Ammon's horn (tissue), 1 donor: Measurements from ENCODE around the gene POLQ.
"Not testable (repeated sequence)": the region's sequence is repeated elsewhere in the genome, so short reads cannot be mapped to it uniquely, and the experiment has no call there.

ENCODE experiments used
- DNase-seq: peaks from one replicate; pipeline ENCODE4 v3.0.0-alpha.2; 2016; ENCODE audit warnings: low spot score

Gene POLQ

DNA sequence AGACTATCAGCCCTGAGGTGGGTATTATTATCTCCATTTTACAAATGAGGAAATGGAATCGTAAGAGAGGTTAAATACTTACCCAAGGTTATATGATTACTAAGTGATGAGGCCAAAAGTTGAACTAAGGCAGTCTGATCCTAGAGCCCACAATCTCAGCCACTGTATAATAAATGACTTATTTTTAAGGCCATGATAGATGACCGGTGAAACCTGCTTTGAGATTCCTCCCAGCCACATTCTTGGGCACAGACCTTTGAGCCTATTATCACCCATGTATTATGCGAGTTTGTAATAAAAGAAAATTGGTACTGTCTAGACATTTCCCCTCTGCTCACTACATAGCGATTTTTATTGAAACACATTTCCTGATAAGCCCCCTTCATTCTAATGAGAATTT is 37.4 kb downstream of the POLQ start:
- DNase-seq, result no peak

DNA sequence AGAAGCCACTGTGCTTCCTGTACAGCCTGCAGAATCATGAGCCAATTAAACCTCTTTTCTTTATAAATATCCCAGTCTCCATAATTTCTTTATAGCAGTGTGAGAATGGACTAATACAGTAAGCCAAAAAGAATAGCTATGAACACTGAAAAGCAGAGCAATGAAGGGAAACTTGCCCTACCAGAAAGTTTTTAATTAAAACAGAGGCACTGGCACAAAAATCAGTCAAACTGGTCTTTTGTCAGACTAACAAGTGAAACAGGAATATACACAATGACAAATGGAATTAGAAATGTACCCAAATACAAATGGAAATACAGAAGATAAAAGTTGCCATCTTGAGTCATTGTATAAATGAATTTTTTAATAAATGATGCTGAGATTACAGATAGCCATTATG is 40.5 kb downstream of the POLQ start:
- no peak for DNase-seq

DNA sequence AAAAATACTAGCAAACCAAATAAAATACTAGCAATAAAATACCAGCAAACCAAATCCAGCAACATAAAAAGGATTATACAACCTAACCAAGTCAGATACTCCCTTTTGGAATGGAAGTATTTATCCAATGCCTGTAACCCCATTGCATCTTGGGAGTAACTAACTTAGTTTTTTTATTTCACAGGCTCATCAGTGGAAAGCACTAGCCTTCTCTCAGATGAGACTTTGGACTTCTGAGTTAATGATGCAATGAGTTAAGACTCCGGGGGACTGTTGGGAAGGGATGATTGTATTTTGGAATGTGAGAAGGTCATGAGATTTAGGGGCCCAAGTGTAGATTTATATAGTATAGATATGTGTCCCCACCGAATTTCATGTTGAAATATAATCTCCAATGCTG is 41.2 kb downstream of the POLQ start:
- no peak for DNase-seq

DNA sequence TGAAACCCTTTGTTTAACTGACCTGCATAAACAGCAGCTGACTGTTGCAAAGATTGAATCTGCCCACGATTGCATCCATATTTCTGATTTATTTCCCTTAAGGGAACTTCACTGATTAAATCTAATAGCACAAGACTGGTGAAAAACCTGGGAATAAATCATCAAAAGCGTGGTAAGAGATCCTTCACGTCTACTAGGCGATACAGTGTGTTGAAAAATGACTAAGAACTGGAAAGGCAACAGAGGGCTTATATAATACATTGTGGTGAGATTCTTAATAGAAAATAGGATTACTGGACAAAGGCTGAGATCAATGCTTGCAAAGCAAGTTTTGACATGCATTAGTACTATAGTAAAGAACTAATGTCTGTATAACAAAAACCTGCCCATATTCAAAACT is 49.0 kb downstream of the POLQ start:
- no peak for DNase-seq

- no peak for DNase-seq
These were observed 52.4 kb downstream of the POLQ start for GRCh38 chr3:121493431-121493830.

- DNase-seq, result no peak
These were observed 54.0 kb downstream of the POLQ start for GRCh38 chr3:121491683-121492320.

DNA sequence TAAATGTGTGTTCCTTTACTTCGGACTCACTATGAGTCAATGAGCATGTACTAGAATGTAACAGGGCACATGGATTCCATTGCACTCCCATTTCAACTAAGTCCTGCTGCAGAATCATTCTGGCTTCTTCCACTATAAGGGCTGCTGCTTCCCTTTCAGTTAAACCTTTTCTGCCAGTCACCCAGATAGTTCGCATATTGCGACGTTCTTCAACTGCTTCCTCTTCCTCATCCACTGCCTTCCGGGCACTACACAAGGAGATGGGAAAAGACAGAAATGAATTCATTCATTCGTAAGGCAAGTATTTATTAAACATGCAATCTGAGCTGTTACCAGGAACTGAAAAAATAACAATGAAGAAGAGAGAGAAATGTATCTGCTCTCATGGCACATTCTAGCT is 55.6 kb downstream of the POLQ start:
- DNase-seq, result no peak

DNA sequence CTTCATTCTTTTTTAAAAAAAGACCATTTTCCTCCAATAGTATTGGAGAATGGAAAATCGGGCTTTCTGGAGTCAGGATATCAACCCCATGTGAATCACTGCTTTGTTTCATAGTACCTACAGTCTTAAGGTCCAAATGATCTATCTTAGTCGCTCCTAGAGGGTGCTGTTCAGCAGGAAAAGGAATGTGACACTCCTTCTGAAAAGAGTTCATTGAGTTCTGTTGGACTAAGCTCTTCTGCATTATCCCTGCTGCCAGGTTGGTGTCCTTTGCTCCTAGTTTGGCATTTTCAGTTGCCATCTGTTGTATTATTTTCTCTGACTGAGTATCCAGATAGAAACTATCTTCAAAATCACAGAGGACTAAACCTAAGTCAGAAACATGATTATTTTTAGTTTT is 57.2 kb downstream of the POLQ start:
- no peak for DNase-seq

- no peak for DNase-seq
These were observed 62.5 kb downstream of the POLQ start for GRCh38 chr3:121483290-121483689.

DNA sequence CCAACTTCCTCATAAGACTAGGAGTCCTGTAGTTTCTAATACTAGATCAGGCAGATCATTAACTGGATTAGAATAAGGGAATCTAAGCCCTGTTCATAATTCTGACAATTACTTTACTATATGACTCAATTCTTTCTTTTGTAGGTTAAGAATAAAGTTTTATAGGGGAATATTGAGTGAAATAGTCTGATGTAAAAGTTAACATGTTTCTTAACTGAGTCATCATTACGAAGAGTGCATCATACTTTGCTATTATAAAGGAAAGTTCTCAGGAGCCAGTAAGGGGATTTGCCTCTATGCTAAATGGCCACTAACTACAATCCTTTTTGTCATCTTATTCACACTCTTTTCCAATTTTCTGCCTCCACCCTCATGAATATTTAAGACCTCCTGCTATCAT is 63.1 kb downstream of the POLQ start:
- DNase-seq, result no peak

DNA sequence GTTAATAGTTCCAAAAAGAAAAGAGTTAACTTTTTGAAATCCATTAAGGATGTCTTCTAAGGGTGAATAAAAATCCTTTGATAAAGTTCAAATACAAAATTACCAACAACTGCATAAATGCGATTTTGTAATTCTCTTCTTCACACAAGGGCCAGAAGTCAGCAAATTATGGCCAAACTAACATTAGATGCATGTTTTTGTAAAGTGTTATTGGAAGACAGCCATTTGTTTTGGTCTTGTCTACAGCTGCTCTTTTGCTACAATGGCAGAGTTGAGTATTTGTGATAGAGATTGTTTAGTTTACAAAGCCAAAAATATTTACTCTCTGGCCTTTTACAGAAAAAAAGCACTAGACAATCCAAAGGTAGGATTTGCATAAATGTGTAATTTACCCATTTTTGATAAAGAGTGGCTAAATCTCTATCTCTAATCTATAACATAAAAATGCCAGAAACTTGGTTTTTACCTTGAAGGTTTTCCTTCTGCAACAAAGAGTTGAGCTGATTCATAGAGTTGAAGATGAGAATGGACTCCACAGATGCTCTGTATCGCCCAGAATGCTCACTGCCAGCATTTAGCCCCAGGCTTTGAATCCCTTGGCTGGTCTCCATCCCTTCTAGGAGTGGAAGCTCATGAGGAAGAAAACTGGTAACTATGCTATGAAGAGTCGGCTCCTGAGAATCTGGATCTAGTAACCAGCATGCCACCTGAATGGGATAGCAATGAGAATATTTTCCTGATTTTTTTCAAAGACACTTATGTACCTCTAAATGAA is 64.5 kb downstream of the POLQ start:
- DNase-seq, result no peak

DNA sequence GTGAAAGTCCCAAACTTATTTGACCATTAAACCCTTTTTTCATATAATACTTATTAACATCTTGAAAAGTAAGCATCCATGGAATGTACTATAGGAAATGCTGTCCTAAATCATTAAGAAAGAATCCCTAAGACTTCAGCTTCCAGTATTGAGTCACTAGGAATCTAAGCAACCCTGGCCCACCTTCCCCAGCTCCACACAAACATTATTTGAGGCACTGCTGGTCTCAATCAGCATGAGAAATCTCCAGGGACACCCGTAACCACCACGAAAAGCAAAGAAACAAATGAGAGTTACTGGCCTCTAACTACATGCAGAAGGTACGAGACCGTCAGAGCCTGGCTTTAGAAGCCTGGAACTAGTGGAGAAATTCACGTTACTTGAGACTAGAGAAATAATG is 68.2 kb downstream of the POLQ start:
- DNase-seq, result no peak

- DNase-seq, result no peak
These were observed 72.8 kb downstream of the POLQ start for GRCh38 chr3:121473001-121473400.

GRCh38 chr3:121467085-121467484 is 78.7 kb downstream of the POLQ start:
- no peak for DNase-seq

DNA sequence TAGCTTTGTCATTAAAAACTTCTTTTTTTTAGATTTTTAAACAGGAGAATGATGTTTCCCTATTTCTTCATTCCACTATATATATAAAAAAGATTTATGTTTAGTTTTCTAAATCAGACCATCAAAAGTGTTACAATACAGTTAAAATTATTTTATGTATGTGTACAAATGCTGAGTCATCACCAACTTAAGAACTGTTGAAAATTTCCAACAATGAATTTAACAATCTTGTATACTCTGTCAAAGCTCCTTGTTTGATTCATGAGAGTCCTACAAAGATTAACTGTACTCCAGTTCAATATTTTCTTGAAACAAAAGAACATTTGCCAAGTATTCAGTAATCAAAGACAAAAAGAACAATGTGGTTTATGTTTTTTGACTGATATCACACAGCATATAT is 82.0 kb downstream of the POLQ start:
- no peak for DNase-seq

DNA sequence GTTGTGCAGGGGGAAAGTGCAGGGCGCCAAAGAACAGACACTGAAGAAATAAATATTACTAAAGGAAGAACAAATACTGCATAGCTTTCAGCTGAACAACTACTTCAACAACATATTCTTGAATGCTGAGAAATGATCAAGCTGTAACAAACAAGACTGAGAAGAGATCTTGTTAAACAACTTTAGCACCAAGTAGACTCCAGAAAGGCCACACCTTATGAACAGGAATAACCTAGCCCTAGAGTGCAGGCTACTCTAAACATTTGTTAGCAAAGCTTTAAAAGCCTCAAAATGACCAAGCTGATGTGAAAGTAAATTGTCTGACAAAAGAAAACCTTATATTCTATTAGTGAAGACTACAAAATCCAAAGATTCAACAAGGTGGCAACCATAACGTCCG is 83.2 kb downstream of the POLQ start:
- DNase-seq, result no peak

GRCh38 chr3:121451752-121452151 is 94.0 kb downstream of the POLQ start:
- not testable (repeated sequence) for DNase-seq

GRCh38 chr3:121443456-121443855 is 102.3 kb downstream of the POLQ start:
- DNase-seq, result no peak

GRCh38 chr3:121436641-121437040 is 109.1 kb downstream of the POLQ start:
- DNase-seq, result no peak

- no peak for DNase-seq
These were observed 109.7 kb downstream of the POLQ start for GRCh38 chr3:121436074-121436473.

GRCh38 chr3:121431726-121432517 is 113.9 kb downstream of the POLQ start:
- peak; percentile 4 for DNase-seq

DNA sequence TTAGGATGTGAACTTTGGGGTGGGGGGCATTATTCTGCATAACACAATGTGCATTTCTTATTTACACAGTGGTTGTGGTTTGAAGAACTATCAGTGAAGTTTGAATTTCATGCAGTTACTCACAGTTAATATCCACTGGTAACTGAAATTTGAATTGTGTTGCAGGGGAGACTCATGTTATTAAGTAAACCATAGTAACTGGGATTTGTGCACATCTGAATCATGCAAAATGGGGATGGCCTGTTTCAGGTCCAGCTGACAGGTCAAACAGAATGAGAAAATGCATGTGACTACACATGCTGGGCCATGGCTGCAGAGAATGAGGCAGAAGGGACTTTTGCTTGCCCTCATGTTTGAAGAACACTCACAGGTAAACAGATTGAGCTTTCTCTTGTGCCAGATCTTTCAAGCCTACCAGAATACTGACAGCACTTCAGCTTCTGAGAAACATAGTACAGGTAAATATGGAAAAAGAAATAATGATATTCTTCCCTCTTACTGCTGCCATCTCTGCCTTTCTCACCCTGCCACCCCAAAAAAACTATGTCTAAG is 115.0 kb downstream of the POLQ start:
- DNase-seq, result no peak

DNA sequence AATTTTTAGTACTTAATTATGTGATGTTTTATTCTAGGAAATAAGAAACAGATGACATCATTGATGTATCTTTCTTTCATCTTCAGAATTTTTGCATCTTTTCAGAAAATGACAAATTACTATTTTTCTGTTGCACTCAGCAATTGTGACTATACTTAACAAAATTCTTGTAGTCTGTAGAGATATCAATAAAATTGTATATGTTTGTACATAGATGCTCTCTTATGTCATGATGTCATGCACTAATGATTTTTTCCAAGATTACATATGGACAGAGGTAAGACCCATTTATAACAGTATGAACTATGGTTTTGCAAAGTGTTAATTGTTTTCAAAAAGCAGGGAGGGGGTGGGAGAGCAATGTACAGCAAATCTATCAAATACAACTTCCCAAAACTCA is 121.2 kb downstream of the POLQ start:
- no peak for DNase-seq
